ENCODE results near the gene TYR. TPM values are rescaled to one million over a fixed set of nuclear protein-coding genes. Genes with fewer than 3 reads are reported as not detected.
"Not testable (repeated sequence)": the region's sequence is repeated elsewhere in the genome, so short reads cannot be mapped to it uniquely, and the experiment has no call there.

The TYR gene
- total RNA-seq = not detected

- DNase-seq = no peak
These were observed at the start of gene TYR for GRCh38 chr11:89177691-89178231. TSS of gene TYR (plus strand) at chr11:89177875. CDS start at chr11:89177954, 79 bp downstream.

- no peak for DNase-seq
These were observed 41.1 kb upstream of the TYR start for GRCh38 chr11:89136606-89137005.

- DNase-seq = no peak
These were observed 30.4 kb upstream of the TYR start for GRCh38 chr11:89147229-89147628.

DNA sequence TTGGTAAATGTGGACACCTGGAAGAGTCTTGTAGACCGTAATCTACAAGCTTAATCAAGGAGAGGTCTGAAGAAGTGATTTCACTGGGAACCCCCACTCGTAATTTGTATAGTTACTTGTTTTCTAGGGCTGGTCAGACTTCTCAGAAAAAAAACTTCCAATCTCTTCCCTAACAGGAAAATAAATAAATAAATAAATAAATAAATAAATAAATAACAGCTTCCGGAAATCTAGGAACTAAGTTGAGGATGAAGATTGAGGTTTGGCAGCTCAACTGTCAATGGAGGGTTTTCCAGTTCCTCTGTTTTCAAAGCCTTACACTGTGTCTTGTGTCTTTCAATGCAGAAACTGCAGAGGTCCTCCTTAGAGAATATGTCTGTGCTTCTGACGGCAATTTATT, 17.7 kb upstream of the TYR start:
- no peak for DNase-seq

- no peak for DNase-seq
These were observed 15.7 kb upstream of the TYR start for GRCh38 chr11:89161949-89162348.

DNA sequence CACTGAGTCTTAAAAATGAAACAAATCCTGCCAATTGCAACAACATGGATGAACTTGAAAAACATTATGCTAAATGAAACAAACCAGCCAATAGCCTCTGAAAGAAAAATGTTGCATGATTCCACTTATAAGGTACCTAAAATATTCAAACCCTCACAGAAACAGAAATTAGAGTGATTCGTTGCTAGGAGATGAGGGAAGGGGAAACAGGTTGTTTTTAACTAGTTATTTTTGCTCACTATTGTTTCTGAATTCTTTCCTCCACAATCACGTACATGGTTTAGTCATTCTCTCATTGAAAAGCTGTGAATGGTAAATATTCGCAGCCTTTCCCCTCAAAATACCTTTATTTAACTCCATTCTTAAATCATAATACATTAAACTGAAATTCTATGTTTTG, 14.0 kb upstream of the TYR start:
- DNase-seq = no peak

GRCh38 chr11:89168396-89168795, 9.3 kb upstream of the TYR start:
- peak; percentile 8 for DNase-seq

- no peak for DNase-seq
These were observed 1.9 kb upstream of the TYR start for GRCh38 chr11:89175796-89176195.

- no peak for DNase-seq
These were observed 737 bp upstream of the TYR start for GRCh38 chr11:89176938-89177337.

DNA sequence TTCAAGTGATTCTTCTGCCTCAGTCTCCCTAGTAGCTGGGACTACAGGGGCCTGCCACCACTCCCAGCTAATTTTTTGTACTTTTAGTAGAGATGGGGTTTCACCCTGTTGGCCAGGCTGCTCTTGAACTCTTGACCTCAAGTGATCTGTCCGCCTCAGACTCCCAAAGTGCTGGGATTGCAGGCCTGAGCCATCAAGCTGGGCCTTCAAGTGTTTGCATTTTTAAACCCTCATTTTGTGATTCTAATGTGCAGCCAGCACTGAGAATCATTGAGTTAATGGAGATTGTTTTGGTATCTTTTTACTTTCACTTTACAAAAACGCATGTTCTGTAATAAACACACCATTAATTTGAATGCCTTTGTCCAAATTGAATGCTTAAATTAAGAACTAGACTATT, 3.4 kb downstream of the TYR start:
- DNase-seq = no peak

GRCh38 chr11:89182773-89183518, 5.3 kb downstream of the TYR start:
- peak; percentile 16 for DNase-seq

- no peak for DNase-seq
These were observed 6.3 kb downstream of the TYR start for GRCh38 chr11:89184021-89184420.

DNA sequence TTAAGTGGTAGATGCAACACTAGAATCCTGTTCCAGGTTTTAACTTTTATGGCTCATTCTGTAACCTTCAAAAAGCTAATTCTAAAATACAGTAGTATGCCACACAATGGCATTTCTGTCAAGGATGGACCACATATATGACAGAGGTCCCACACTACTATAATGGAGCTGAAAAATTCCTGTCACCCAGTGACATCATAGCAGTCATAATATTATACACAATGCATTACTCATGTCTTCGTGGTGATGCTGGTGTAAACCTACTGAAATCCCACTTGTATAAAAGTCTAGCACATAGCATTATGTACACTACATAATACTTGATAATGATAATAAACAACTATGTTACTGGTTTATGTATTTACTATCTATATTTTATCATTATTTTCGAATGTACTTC, 12.1 kb downstream of the TYR start:
- no peak for DNase-seq

- no peak for DNase-seq
These were observed 23.5 kb downstream of the TYR start for GRCh38 chr11:89201138-89201537.

- DNase-seq = no peak
These were observed 26.1 kb downstream of the TYR start for GRCh38 chr11:89203814-89204213.

GRCh38 chr11:89205378-89205777, 27.7 kb downstream of the TYR start:
- no peak for DNase-seq

GRCh38 chr11:89220684-89221339, 43.1 kb downstream of the TYR start:
- no peak for DNase-seq

DNA sequence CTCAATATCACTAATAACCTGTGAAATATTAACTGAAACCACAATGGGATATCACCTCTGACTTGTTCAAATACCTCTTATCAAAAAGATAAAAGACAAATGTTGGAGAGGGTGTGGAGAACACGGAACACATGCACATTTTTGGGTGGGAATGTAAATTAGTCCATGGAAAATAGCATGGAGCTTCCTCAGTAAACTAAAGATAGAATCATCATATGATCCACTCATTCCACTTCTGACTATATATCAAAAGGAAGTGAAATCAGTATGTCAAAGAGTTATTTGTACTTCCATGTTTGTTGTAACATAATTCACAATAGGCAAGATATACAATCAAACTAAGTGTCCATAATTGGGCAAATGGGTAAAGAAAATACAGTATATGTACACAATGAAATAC, 57.4 kb downstream of the TYR start:
- no peak for DNase-seq

GRCh38 chr11:89235976-89236375, 58.3 kb downstream of the TYR start:
- DNase-seq = no peak

GRCh38 chr11:89247007-89247406, 69.3 kb downstream of the TYR start:
- not testable (repeated sequence) for DNase-seq

- no peak for DNase-seq
These were observed 71.5 kb downstream of the TYR start for GRCh38 chr11:89249196-89249595.

DNA sequence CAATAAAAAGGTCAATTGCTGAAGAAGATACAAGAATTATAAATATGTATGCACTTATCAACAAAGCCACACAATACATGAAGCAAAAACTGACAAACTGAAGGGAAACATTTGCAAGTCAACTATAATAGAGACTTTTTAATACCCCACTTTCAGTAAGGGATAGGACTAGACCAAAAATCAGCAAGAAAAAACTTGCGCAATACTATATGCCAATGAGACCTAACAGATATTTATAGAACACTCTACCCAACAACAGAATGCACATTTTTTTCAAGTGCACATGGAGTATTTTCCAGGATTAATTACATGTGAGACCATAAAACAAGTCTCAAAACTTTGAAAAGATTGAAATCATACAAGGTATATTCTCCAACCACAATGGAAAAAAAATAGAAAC, 83.8 kb downstream of the TYR start:
- DNase-seq = not testable (repeated sequence)

DNA sequence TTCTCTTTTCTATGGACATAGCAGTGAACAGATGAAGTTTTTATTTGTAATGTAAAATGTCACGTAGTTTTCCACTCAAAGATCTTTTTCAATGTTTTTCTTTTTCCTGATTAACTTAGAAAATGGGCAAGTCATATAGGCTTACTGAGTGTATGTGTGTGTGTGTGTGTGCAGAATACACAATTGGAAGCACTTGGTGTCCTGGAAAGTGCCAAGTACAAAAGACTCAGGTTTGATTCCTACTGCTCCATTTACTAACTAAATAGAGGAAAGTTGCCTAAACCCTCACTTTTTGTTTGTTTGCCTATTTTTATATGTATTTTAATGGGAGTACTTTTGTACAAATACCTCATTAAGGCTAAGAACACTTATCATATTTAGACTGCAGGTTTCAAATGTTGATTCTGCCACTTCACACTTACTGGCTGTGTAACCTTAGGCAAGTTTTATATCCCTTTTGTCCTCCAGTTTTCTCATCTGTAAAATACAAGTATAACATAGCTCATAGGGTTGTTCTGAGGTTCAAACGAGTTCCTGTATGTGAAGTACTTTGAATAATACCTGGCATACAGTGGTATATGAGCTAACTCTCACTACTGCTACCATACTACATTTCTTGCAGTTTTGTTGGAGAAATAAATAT, 90.1 kb downstream of the TYR start:
- DNase-seq = no peak
